NK-92 (cell line): ENCODE measurements around the gene RAB30.

Experiments
- DNase-seq: peaks from one replicate; lab custom pipeline; 2025; ENCODE audit not compliant: unreplicated experiment; lab: John Stamatoyannopoulos, UW

RAB30 gene

GRCh38 chr11:83070731-83071566 lies 748 bp downstream of the RAB30 start:
- no peak for DNase-seq

GRCh38 chr11:83070044-83070701 lies 1.5 kb downstream of the RAB30 start:
- DNase-seq, result no peak

- no peak for DNase-seq
Measured at GRCh38 chr11:83069441-83070043, 2.2 kb downstream of the RAB30 start.

GRCh38 chr11:83068568-83068967 lies 3.1 kb downstream of the RAB30 start:
- no peak for DNase-seq

- no peak for DNase-seq
Measured at GRCh38 chr11:83064011-83064410, 7.7 kb downstream of the RAB30 start.

- no peak for DNase-seq
Measured at GRCh38 chr11:83063073-83063754, 8.5 kb downstream of the RAB30 start.

GRCh38 chr11:83061883-83062282 lies 9.8 kb downstream of the RAB30 start:
- DNase-seq, result no peak

- no peak for DNase-seq
Measured at GRCh38 chr11:83060965-83061364, 10.7 kb downstream of the RAB30 start.

- no peak for DNase-seq
Measured at GRCh38 chr11:83057721-83058120, 14.0 kb downstream of the RAB30 start.

GRCh38 chr11:83056611-83057010 lies 15.1 kb downstream of the RAB30 start:
- DNase-seq, result no peak

GRCh38 chr11:83056204-83056603 lies 15.5 kb downstream of the RAB30 start:
- no peak for DNase-seq

- DNase-seq, result no peak
Measured at GRCh38 chr11:83054904-83055380, 16.8 kb downstream of the RAB30 start.

- DNase-seq, result no peak
Measured at GRCh38 chr11:83054001-83054400, 17.7 kb downstream of the RAB30 start.

GRCh38 chr11:83051760-83052671 lies 19.7 kb downstream of the RAB30 start:
- DNase-seq, result no peak

- no peak for DNase-seq
Measured at GRCh38 chr11:83047515-83048225, 24.0 kb downstream of the RAB30 start.

- no peak for DNase-seq
Measured at GRCh38 chr11:83046621-83047172, 25.0 kb downstream of the RAB30 start.

- no peak for DNase-seq
Measured at GRCh38 chr11:83044958-83045712, 26.6 kb downstream of the RAB30 start.

GRCh38 chr11:83042964-83043711 lies 28.6 kb downstream of the RAB30 start:
- no peak for DNase-seq
